OCI-LY1 (cell line): ENCODE data around the gene AGER.

Source experiments
- H2AFZ ChIP-seq: fragments of 200-600 bp; sonication (generic), shearing (Covaris generic); 2 replicates; pipeline ENCODE4 v1.6.0; 2014; ENCODE audit warnings: antibody characterized with exemption, mild to moderate bottlenecking, low read length
- H3F3A ChIP-seq: fragments of 200-600 bp; sonication (generic), shearing (Covaris generic); 2 replicates; pipeline ENCODE4 v1.6.0; 2014; ENCODE audit warnings: mild to moderate bottlenecking, antibody characterized with exemption, low read length, moderate library complexity; ENCODE audit not compliant: insufficient read depth
- H3K27ac ChIP-seq: fragments of 200-600 bp; sonication (generic); 2 replicates; pipeline ENCODE4 v1.5.1; 2014; ENCODE audit warnings: low read length, mixed run types, mild to moderate bottlenecking, low read depth; ENCODE audit not compliant: poor library complexity, severe bottlenecking
- H3K27me3 ChIP-seq: fragments of 200-600 bp; sonication (generic); 2 replicates; pipeline ENCODE4 v1.6.0; 2014; ENCODE audit warnings: antibody characterized with exemption, mild to moderate bottlenecking, low read length, moderate library complexity; ENCODE audit not compliant: insufficient read depth
- H3K36me3 ChIP-seq: fragments of 200-600 bp; sonication (generic); 2 replicates; pipeline ENCODE4 v1.6.1; 2014; ENCODE audit warnings: mild to moderate bottlenecking, antibody characterized with exemption, low read length, moderate library complexity, mixed read lengths; ENCODE audit not compliant: insufficient read depth
- H3K4me1 ChIP-seq: fragments of 200-600 bp; sonication (generic); 2 replicates; pipeline ENCODE4 v1.5.1; 2014; ENCODE audit warnings: mild to moderate bottlenecking, low read length, moderate library complexity; ENCODE audit not compliant: insufficient read depth, severe bottlenecking
- H3K4me2 ChIP-seq: fragments of 200-600 bp; sonication (generic), shearing (Covaris generic); 2 replicates; pipeline ENCODE4 v1.6.1; 2014; ENCODE audit warnings: low read length
- H3K4me3 ChIP-seq: fragments of 200-600 bp; sonication (generic); 2 replicates; pipeline ENCODE4 v1.5.1; 2014; ENCODE audit warnings: low read length, low read depth, mild to moderate bottlenecking, mixed read lengths; ENCODE audit not compliant: poor library complexity, severe bottlenecking
- H3K79me2 ChIP-seq: fragments of 200-600 bp; shearing (Covaris generic); 2 replicates; pipeline ENCODE4 v1.6.1; 2016; ENCODE audit warnings: mixed run types, low read length, mixed read lengths; ENCODE audit not compliant: insufficient read depth
- H3K9ac ChIP-seq: fragments of 200-600 bp; sonication (generic), shearing (Covaris generic); 2 replicates; pipeline ENCODE4 v1.6.1; 2014; ENCODE audit warnings: mild to moderate bottlenecking, low read length, mixed read lengths
- H3K9me2 ChIP-seq: fragments of 200-600 bp; sonication (generic), shearing (Covaris generic); 2 replicates; pipeline ENCODE4 v1.6.1; 2014; ENCODE audit warnings: low read depth, mild to moderate bottlenecking, low read length, mixed read lengths
- H3K9me3 ChIP-seq: fragments of 200-600 bp; shearing (Covaris generic); 2 replicates; pipeline ENCODE4 v1.6.1; 2014; ENCODE audit warnings: low read length, mixed read lengths
- H4K20me1 ChIP-seq: fragments of 200-600 bp; sonication (generic), shearing (Covaris generic); 2 replicates; pipeline ENCODE4 v1.6.0; 2016; ENCODE audit warnings: mild to moderate bottlenecking, low read length; ENCODE audit not compliant: insufficient read depth
- CTCF ChIP-seq: fragments of 200-600 bp; sonication (generic), shearing (Covaris generic); IDR thresholded peaks from 2 replicates; pipeline ENCODE4 v1.5.1; 2017; ENCODE audit warnings: mild to moderate bottlenecking, antibody characterized with exemption, low read length, moderate library complexity, mixed read lengths
- EZH2 ChIP-seq: fragments of 200-600 bp; sonication (generic), shearing (Covaris generic); IDR thresholded peaks from 2 replicates; pipeline ENCODE4 v1.8.0; 2017; ENCODE audit warnings: borderline replicate concordance, mixed run types, mild to moderate bottlenecking, antibody characterized with exemption, low read length, moderate library complexity, mixed read lengths

AGER gene

GRCh38 chr6:32132110-32132509, 51.9 kb downstream of the AGER start:
- H3K4me1 ChIP-seq, result peaks cover 21% of the 10 kb centered on the region
- H3K9me2 ChIP-seq, result no peaks in the 10 kb centered on the region
- no peak overlapping the region for H2AFZ ChIP-seq
- no peaks in the 10 kb centered on the region for H3K79me2 ChIP-seq
- no peaks in the 10 kb centered on the region for H3K9me3 ChIP-seq
- no peaks in the 10 kb centered on the region for H3K36me3 ChIP-seq
- TF ChIP-seq EZH2 (no peak), CTCF (no peak)
- 0 out of 2 replicates have a peak, but pooled peaks cover 4% of the 10 kb centered on the region for H3F3A ChIP-seq
- no peaks in the 10 kb centered on the region for H4K20me1 ChIP-seq
- no peak overlapping the region for H3K9ac ChIP-seq
- H3K4me2 ChIP-seq, result no peak overlapping the region
- no peak overlapping the region for H3K4me3 ChIP-seq
- no peaks in the 10 kb centered on the region for H3K27me3 ChIP-seq
- no peak overlapping the region for H3K27ac ChIP-seq

GRCh38 chr6:32131439-32131948, 52.6 kb downstream of the AGER start:
- H3K4me3 ChIP-seq, result no peak overlapping the region
- H3K27me3 ChIP-seq, result no peaks in the 10 kb centered on the region
- H3K9me2 ChIP-seq, result no peaks in the 10 kb centered on the region
- H3K4me1 ChIP-seq, result peaks cover 27% of the 10 kb centered on the region
- H2AFZ ChIP-seq, result no peak overlapping the region
- no peak overlapping the region for H3K27ac ChIP-seq
- H3K9me3 ChIP-seq, result no peaks in the 10 kb centered on the region
- H3K4me2 ChIP-seq, result no peak overlapping the region
- 0 out of 2 replicates have a peak, but pooled peaks cover 4% of the 10 kb centered on the region for H3F3A ChIP-seq
- no peaks in the 10 kb centered on the region for H4K20me1 ChIP-seq
- H3K9ac ChIP-seq, result no peak overlapping the region
- no peaks in the 10 kb centered on the region for H3K79me2 ChIP-seq
- TF ChIP-seq CTCF, result no peak
- TF ChIP-seq EZH2, result no peak
- peaks cover under 1% of the 10 kb centered on the region; the same call in 1 of the 2 replicates for H3K36me3 ChIP-seq
